HG03139 (cell line): ENCODE measurements around the gene ANKRD53.
"Not testable (repeated sequence)": the region's sequence is repeated elsewhere in the genome, so short reads cannot be mapped to it uniquely, and the experiment has no call there.

Source experiments
- ATAC-seq: cut with Tn5 transposase; IDR thresholded peaks from one replicate; pipeline ENCODE4 v1.9.1; 2021; ENCODE audit not compliant: unreplicated experiment

ANKRD53 gene

GRCh38 chr2:71005271-71006202, 27.1 kb downstream of the ANKRD53 start:
- ATAC-seq, result no peak

- no peak for ATAC-seq
These were observed 27.9 kb downstream of the ANKRD53 start for GRCh38 chr2:71006323-71006722.

- ATAC-seq, result no peak
These were observed 28.7 kb downstream of the ANKRD53 start for GRCh38 chr2:71006955-71007799.

- ATAC-seq, result no peak
These were observed 29.9 kb downstream of the ANKRD53 start for GRCh38 chr2:71008342-71008741.

- ATAC-seq, result not testable (repeated sequence)
These were observed 33.4 kb downstream of the ANKRD53 start for GRCh38 chr2:71011786-71012185.

- ATAC-seq, result no peak
These were observed 40.2 kb downstream of the ANKRD53 start for GRCh38 chr2:71018625-71019024.

GRCh38 chr2:71019989-71020388, 41.6 kb downstream of the ANKRD53 start:
- ATAC-seq, result not testable (repeated sequence)

- not testable (repeated sequence) for ATAC-seq
These were observed 43.0 kb downstream of the ANKRD53 start for GRCh38 chr2:71021394-71021793.

GRCh38 chr2:71023553-71024243, 45.3 kb downstream of the ANKRD53 start:
- ATAC-seq, result not testable (repeated sequence)
